LoVo (cell line): Measurements from ENCODE around the gene ZMYND8.
"Not testable (repeated sequence)": the region's sequence is repeated elsewhere in the genome, so short reads cannot be mapped to it uniquely, and the experiment has no call there.

ENCODE experiments used
- DNase-seq: peaks from one replicate; pipeline ENCODE4 v3.0.0-alpha.2; 2016; ENCODE audit warnings: low spot score

The ZMYND8 gene

DNA sequence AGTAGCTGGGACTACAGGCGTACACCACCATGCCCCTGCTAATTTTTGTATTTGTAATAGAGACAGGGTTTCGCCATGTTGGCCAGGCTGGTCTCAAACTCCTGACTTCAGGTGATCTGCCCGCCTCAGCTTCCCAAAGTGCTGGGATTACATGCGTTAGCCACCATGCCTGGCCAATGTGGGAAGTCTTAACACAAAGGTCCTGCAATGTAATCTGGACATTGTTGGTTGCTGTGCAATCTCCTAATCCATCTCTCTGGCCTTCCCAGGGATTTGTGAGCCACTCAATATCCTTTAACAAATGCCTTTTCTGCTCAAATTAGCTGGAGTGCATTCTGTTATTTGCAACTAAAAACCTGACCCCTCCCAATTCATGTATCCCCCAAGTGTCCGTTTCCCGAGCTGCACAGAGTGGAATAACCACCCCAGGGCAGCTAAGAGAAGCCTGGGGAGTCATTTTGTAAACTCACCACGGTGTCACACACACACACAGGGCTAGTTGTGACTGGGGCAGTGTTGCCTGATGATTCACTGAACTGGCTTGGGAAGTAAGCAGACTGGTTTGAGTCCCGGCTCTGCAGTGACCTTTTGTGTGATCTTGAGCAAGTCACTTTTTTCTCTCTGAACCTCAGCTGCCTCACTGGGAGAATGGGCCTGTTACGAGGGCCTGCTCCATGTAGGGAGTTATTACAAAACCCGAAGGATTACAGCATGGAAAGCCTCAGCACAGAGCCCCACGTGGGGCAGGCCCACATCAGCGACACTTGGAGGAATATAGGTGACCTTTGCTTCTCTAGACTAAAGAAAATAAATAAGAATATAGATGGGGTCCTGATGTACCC lies 152.3 kb downstream of the ZMYND8 start:
- DNase-seq = peak; percentile 41

DNA sequence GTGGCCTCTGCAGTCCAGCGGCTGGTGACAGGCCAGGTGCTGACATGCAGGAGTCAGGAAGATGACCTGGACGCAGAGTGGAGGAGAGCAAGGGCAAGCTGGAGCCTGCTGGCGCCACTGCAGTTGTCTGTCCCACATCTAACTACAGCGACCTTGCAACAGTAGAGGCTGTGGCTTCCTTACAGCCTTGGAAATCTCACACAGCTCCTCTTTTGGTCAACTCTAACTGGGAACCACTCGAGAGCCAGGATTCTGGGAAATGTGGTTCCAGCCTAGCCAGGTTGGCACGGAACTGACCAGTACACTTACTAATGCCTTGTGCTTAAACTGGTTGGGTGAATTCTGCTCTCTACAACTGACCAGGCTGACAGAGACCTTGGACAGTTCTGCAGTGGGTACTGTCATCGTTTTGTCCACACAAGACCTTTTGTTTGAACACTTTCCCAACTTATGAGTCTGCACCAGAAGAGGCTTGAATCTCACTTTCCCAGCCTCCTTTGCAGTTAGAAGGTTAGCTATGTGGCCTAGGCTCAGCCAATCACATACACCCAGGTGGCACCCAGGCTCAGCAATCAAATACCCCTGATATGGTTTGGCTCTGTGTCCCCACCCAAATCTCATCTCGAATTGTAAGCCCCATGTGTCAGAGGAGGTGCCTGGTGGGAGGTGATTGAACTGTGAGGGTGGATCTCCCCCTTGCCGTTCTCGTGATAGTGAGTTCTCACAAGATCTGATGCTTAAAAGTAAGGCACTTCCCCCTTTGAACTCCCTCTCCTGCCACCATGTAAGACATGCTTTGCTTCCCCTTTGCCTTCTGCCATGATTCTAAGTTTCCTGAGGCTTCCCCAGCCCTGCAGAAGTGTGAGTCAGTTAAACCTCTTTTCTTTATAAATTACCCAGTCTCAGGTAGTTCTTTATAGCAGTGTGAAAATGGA lies 153.5 kb downstream of the ZMYND8 start:
- DNase-seq = no peak

DNA sequence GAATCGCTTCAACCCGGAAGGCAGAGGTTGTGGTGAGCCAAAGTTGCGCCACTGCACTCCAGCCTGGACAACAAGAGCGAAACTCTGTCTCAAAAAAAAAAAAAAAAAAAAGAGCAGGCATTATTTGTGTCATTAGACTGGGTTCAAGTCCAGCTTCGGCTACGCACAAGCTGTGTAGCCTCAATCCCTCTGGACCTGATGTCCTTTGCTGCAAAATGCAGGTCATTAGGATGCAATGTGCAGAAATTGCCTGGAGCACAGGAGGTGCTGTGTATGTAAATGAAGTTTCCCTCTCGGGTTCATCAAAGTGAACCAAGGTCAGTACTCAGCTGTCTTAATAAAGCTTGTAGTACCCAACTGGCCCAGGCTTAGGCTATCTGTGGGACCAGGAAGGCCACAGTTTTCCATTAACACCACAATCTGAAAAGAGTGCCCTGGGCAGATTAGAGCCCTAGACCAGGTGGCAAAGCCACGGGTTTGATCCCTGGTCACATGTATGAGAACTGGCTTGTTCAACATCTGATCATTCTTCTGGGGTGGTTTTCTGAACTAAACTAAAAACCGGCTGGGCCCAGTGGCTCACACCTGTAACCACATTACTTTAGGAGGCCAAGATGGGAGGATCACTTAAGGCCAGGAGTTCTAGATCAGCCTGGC lies 155.3 kb downstream of the ZMYND8 start:
- DNase-seq = no peak

DNA sequence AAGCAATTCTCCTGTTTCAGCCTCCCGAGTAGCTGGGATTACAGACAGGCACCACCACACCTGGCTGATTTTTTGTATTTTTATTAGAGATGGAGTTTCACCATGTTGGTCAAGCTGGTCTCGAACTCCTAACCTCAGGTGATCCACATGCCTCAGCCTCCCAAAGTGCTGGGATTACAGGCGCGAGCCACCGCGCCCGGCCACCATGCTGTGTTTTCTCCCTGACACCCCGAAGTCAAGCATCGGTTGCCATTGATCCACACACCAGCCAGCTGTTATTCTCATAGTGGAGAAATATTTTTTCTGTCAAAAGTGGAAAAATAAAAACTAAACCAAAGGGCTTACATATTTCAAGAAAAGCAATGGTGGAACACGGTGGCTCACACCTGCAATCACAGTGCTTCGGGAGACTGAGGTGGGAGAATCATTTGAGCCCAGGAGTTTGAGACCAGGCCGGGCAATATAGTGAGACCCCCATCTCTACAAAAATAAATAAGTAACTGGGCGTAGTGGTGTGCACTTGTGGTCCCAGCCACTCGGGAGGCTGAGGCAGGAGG lies 157.4 kb downstream of the ZMYND8 start:
- no peak for DNase-seq

DNA sequence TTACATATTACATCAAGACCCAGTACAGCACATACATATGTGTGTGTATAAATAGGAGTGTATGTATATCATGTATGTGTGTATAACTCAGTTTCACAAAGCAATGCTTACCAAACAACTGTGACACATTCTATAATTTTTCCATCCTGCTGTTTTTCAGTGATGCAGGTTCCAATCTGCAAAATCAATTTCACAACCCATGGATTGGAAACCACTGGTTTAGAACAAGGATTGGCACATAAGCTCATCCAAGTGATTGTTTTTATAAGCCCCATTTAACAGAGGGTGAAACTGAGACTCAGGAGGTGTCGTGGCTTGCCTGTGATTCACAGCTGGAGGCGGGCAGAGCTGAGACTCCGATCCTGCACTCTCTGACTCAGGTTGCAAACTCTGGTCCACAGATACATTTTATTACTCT lies 158.2 kb downstream of the ZMYND8 start:
- no peak for DNase-seq

DNA sequence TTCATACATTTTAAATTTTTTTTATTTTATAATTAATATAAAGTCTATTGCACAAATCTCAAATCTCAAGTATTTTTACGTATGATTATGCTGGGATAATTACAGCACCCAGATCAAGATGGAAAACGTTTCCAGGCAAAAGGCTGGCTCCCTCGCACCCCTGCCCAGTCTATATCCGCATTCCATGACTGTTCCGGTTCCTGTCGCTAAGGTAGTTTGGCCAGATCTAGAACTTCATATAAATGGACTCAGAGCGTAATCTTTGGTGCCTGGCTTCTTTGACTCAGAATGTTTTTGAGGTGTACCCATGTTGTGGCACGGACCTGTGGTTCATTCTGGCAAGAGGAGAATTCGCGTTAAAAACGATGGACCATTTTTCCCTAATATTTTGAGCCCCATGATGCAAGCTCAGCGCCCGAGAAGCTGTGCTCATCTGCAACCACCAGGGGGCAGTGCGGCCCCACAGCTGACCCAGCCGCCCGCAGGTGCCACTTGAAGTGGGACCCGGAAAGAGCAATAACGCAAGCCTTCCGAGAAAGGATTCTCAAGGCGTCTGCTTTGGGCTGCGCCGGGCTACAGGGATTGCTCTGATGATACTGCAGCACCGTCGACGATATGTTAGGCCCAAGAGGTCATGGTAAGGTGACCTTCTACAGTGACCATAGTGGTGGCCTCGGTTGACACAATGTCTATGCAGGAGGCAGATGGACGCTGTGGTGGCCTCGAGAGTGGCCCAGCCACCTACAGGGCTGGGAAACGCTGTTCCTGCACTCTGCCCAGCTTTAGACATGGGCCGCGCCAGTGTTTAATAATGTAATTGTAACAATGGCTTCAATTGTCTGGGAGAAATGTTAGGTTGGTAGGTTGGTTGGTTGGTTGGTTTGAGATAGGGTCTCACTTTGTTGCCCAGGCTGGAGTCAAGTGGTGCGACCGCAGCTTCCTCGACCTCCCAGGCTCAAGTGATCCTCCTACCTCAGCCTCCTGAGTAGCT lies 160.1 kb downstream of the ZMYND8 start:
- peak; percentile 78 for DNase-seq

DNA sequence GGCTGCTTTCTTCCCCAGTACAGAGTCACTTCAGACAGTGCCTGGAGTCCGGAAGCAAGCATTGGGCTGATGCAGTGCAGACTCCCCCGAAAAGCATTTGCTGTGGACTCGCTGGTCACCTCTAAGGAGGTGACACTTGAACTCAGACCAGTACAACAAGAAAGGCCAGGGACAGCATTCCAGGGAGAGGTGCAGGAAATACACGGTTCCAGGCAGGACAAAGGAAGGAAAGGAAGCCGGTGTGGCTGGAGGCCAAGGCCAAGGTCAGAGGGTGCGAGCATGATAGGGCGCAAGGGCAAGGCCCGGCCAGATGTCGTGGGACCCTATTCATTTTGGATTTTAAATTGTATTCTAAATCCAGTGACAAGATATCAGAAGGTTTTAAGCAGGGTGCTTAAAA lies 160.9 kb downstream of the ZMYND8 start:
- DNase-seq = no peak

DNA sequence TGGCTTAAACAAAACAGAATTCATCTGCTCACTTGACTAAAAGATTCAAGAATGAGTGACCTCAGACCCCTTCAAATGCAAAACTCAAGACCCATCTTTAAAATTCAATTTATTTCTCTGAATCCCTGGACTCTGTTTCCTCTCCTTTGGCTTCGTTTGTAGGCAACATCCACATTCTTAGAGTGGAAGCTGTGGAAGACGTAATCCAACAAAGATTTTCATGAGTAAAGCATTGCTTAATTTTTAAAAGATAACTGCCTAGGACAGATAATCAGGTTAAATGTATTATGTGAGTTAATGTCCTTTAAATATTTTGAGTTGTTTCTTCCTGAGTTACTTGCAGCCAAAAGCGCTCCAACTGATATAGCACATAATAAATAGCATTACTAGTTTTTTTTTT lies 164.5 kb downstream of the ZMYND8 start:
- DNase-seq = no peak

DNA sequence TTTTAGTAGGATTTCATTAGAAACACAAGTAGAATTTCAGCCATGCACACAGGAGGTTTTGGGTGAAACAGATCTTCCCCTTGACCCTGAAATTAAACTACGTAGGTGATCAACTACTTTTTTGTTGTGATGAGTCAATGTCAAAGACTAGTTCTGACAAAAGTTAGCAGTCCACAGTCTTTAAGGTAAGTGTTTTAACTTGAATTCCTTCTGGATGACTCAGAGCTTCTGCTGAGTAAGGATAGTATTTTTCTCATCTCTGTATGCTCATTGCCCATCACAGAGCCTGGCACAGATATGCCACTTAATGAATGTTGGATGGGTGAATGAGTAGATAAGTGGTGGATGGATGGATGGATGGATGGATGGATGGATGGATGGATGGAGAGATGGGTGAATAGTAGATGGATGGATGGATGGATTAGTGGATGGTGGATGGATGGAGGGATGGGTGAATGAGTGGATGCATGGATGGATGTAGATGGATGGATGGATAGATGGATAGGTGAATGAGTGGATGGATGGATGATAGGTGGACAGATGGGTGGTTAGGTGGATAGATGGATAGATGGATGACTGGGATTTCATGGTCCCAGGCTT lies 165.3 kb downstream of the ZMYND8 start:
- DNase-seq = peak; percentile 30

DNA sequence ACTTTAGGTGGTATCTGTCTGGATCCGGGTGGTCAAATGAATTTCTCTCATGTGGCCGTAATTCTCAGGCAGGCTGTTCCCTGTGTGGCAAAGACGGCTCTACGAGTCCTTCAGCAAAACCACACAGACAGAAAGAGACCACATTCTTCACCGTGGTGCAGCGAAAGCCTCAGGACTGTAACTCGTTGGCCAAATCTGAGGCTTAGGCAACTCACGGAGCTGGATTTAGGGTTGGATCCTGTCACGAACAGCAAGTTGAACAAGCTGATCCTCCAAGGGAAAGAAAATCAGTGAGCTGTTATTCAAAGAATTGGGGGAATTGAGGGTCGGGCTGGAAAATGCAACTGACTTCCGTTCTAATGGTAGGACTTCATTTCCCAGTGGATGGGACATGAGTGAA lies 167.4 kb downstream of the ZMYND8 start:
- DNase-seq = no peak

DNA sequence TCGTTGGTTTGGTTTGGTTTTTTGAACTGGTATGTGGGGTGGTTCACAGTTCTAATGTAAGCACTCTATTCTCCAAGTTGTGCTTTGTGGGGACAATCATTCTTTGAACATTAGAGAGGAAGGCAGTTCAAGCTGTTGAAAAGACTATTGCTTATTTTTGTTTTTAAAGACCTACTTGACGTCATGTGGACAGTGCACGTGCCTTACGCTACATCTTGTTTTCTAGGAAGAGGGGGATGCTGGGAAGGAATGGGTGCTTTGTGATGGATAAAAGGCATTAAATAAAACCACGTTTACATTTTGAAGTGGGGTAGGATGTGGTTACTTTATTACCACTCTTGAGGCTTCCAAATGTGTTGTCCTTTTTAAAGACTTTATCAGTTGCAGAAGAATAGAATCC lies 168.0 kb downstream of the ZMYND8 start:
- no peak for DNase-seq

DNA sequence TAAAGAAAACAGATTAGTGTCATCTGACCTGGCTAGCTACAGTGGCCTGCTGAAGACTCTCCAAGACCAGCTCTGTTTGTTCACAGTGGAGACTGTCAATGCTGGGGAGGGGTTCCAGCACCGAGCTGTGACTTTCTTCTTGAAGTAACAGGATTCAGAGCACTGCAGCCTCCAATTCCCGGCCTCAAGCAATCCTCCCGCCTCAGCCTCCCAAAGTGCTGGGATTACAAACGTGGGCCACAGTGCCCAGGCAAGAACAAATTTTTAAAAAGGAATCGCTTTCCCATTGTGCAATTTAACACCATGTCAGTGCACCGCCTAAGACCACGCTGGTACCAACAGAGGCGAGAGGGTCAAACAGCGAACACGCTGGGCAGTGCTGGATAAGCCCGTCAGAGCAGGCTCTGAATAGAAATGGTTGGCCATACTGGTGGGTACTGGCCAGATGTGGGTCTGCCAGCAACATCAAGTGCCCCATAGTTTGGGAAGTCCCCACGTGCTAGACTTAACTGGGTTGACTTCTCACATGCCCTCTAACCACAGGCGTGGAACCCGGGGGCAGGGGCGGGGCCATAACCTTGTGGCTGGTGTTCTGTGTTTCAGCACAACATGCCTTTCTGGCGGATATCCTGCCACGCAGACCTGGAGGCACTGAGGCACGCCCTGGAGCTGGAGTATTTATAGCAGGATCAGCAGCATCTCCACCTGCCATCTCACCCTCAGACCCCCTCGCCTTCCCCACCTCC lies 168.9 kb downstream of the ZMYND8 start:
- no peak for DNase-seq

DNA sequence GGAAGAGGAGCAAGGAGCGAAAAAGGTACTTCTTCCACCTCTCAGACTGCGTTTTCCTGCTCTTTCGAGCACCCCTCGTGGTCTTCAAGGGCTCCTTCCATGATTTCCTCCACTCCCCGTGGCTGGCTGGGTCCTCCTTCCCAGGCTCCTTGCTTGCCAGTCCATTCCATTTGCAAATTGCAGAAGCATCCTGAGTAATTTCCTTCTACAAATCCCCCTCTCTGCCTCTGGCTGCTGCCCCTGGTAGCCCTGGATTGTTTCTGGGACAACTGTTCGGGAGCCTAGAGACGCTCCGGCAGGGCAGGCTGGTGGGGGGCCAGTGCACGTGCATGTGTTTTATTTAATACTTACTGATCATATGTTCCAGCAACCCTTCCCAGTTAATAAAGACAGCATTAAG lies 173.1 kb downstream of the ZMYND8 start:
- no peak for DNase-seq

DNA sequence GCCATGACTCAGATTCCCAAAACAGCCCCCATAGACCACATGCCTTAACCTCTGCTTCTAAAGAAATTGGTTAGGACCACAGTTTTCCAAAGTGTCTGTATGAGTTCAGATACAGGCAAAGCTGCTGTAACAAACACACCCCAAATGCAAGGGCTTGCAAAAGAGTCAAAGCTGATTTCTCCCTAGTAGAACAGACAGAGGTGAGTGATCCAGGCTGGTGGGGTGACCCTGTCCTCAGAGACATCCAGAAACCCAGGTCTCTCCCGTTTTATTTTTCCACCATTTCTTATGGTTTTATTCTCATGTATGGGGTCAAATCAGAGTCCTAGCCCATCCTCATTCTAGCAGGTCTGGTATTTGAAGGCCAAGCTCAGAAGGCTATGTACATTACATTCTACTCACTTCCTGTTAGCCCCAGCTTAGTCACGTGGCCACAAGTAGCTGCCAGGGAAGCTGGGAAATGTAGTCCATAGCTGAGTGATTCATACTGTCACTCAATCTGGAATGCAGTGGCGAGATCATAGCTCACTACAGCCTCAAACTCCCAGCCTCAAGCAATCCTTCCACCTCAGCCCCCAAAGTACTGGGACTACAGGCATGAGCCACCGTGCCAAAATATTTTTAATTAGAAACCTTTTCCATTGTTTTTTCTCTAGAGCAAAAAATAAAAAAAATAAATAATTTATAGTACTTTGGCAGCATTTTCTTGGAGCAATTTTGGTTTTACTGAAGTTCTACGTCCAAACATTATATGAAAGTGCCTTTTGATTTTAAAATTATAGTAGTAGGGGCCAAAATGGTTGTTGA lies 175.2 kb downstream of the ZMYND8 start:
- peak; percentile 68 for DNase-seq

DNA sequence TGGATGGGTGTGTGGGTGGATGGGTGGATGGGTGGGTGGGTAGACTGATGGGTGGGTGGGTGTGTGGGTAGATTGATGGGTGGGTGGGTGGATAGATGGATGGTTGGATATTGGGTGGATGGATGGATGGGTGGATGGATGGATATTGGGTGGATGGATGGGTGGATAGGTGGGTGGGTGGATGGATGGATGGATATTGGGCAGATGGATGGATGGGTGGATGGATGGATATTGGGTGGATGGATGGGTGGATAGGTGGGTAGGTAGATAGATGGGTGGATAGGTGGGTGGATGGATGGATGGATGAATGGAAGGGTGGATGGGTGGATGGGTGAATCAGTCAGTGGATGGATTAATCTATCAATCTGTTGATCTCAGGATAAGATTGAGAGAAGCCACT lies 177.2 kb downstream of the ZMYND8 start:
- no peak for DNase-seq

DNA sequence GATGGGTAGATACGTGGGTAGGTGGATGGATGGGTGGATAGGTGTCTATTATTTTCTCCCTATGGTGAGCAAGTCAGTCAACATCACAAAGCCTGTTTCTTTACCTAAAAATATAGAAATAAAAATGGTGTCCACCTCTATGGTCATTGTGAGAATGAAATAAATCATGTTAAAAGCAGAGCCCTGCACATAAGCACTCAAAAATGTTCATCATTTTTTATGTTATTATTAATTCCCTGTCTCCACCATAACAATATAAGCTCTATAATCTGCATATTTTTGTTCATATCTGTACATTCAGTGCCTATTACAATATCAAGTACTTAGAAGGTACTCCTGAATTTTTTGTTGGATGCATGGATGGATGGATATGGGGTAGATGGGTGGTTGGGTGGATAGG lies 177.6 kb downstream of the ZMYND8 start:
- no peak for DNase-seq

DNA sequence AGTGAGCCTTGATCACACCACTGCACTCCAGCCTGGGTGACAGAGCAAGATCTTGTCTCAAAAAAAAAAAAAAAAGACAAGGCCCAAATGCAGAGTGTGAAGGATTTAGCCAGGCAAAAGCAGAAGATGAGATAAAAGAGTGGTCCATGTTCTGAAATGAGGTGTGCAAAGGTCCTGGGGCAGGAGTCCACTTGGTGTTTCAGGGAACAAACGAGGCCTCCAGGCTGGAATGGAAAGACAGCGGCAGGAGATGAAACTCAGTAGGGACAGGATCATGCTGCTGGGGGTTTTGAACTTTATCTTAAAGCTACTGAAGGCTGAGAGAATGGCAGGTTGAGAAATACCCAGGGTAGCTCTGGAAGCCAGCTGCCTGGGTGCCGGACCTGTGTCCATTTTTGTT lies 178.2 kb downstream of the ZMYND8 start:
- DNase-seq = no peak

DNA sequence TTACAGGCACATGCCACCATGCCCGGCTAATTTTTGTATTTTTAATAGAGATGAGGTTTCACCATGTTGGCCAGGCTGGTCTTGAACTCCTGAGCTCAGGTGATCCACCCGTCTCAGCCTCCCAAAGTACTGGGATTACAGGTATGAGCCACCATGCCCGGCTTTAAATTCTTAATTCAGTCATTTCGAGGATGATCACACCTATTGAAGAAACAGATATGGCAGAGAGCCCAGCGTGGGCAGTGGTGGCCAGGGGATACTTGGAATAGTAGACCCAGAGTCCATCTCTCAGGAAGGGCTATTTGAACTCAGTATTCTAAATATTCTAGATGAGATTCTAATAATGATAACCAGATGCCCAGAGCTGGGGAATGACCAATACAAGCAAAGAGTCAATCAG lies 180.3 kb downstream of the ZMYND8 start:
- not testable (repeated sequence) for DNase-seq

DNA sequence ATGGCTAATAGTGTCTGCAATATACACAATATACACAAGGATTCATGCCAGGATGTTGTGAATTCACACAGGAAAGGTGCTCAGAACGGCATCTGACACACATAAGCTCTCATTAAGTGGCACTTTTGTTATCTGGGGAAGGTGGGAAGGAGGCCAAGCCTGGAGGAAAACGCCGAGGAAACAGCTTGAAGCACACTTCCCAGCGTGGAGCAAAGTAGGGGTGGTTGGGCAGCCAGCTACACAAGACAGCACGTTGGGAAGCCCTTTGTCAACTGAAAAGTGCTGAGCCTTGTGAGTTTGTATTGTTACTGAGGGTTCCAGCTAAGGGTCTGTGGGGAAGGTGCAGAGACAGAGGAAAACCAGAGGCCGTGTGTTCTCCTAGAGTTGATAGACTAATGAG lies 181.0 kb downstream of the ZMYND8 start:
- no peak for DNase-seq
